Hepatocyte (in vitro differentiated cells): ENCODE measurements around the gene B4GALT7.

ENCODE experiments used
- CTCF ChIP-seq: fragments of 200-600 bp; sonication (generic); IDR thresholded peaks from 2 replicates; pipeline ENCODE4 v1.5.1; 2016; ENCODE audit warnings: antibody characterized with exemption, mild to moderate bottlenecking; ENCODE audit not compliant: poor library complexity
- EZH2 ChIP-seq: fragments of 200-600 bp; sonication (generic); IDR thresholded peaks from 2 replicates; pipeline ENCODE4 v1.6.1; 2016; ENCODE audit warnings: antibody characterized with exemption, mild to moderate bottlenecking, borderline replicate concordance
- EZH2phosphoT487 ChIP-seq: fragments of 200-600 bp; sonication (generic); IDR thresholded peaks from one replicate; pipeline ENCODE4 v1.6.1; 2018; ENCODE audit warnings: antibody characterized with exemption, mild to moderate bottlenecking, low read depth, moderate library complexity; ENCODE audit not compliant: unreplicated experiment, severe bottlenecking

GRCh38 chr5:177611446-177612214, 11.7 kb downstream of the B4GALT7 start:
- TF ChIP-seq CTCF, result no peak
- no peak for TF ChIP-seq EZH2
- no peak for TF ChIP-seq EZH2phosphoT487
